Smooth muscle cell (in vitro differentiated cells): Measurements from ENCODE around the gene ACOXL. TPM values are rescaled to one million over a fixed set of nuclear protein-coding genes. Genes with fewer than 3 reads are reported as not detected.

Experiments used
- DNase-seq: peaks from one replicate; lab custom pipeline; 2025; ENCODE audit not compliant: unreplicated experiment; lab: John Stamatoyannopoulos, UW
- H2AFZ ChIP-seq: fragments of 200-600 bp; sonication (generic); 2 replicates; pipeline ENCODE4 v1.6.0; 2016; ENCODE audit warnings: antibody characterized with exemption, low read depth, mild to moderate bottlenecking
- H3F3A ChIP-seq: fragments of 200-600 bp; sonication (generic); 2 replicates; pipeline ENCODE4 v1.6.0; 2017; ENCODE audit warnings: antibody characterized with exemption, low read depth
- H3K27ac ChIP-seq: fragments of 200-600 bp; sonication (generic); 2 replicates; pipeline ENCODE4 v1.5.1; 2016; ENCODE audit warnings: low read depth, mild to moderate bottlenecking
- H3K27me3 ChIP-seq: fragments of 200-600 bp; sonication (generic); 2 replicates; pipeline ENCODE4 v1.6.1; 2016; ENCODE audit warnings: low read depth, mild to moderate bottlenecking
- H3K36me3 ChIP-seq: fragments of 200-600 bp; sonication (generic); 2 replicates; pipeline ENCODE4 v1.5.1; 2016; ENCODE audit warnings: low read depth
- H3K4me1 ChIP-seq: fragments of 200-600 bp; sonication (generic); 2 replicates; pipeline ENCODE4 v1.5.1; 2016; ENCODE audit warnings: low read depth
- H3K4me2 ChIP-seq: fragments of 200-600 bp; sonication (generic); 2 replicates; pipeline ENCODE4 v1.6.0; 2016; ENCODE audit warnings: mild to moderate bottlenecking
- H3K4me3 ChIP-seq: fragments of 200-600 bp; sonication (generic); 2 replicates; pipeline ENCODE4 v1.5.1; 2016; ENCODE audit warnings: mild to moderate bottlenecking
- H3K79me2 ChIP-seq: fragments of 200-600 bp; sonication (generic); 2 replicates; pipeline ENCODE4 v1.6.0; 2016; ENCODE audit warnings: low read depth, mild to moderate bottlenecking
- H3K9ac ChIP-seq: fragments of 200-600 bp; sonication (generic); 2 replicates; pipeline ENCODE4 v1.6.0; 2016; ENCODE audit warnings: low read depth
- H3K9me3 ChIP-seq: fragments of 200-600 bp; sonication (generic); replicated peaks from 2 replicates; pipeline ENCODE4 v1.5.1; 2016; ENCODE audit warnings: low read depth
- H4K20me1 ChIP-seq: fragments of 200-600 bp; sonication (generic); 2 replicates; pipeline ENCODE4 v1.6.0; 2016; ENCODE audit warnings: low read depth
- WGBS: methylation state at CpG from one replicate; pipeline ENCODE4 v1.1.7; 2016; ENCODE audit warnings: low lambda C conversion rate; 5-methylcytosine and 5-hydroxymethylcytosine counted together
- polyA plus RNA-seq: library from polyadenylated mRNA; unstranded; fragments of >200 nt; fragmentation: Nextera tagmentation; extraction: Ambion mirVana; gene quantifications from 2 replicates; pipeline ENCODE4 v1.2.1, GENCODE V29; 2016
- total RNA-seq: library from RNA; depleted of rRNA; stranded (reverse); fragments of >200 nt; gene quantifications from 2 replicates; pipeline ENCODE4 v1.2.3, GENCODE V29; 2014
- TF ChIP-seq, protein P1 (sequence below): fragments of 200-600 bp; sonication (generic); IDR thresholded peaks from 2 replicates; pipeline ENCODE4 v1.5.1; 2017; ENCODE audit warnings: borderline replicate concordance, mild to moderate bottlenecking, antibody characterized with exemption; ENCODE audit not compliant: insufficient read depth, poor library complexity, severe bottlenecking

ACOXL gene
- total and polyA plus RNA-seq, 2 experiments from 2014 or later: not detected

DNA sequence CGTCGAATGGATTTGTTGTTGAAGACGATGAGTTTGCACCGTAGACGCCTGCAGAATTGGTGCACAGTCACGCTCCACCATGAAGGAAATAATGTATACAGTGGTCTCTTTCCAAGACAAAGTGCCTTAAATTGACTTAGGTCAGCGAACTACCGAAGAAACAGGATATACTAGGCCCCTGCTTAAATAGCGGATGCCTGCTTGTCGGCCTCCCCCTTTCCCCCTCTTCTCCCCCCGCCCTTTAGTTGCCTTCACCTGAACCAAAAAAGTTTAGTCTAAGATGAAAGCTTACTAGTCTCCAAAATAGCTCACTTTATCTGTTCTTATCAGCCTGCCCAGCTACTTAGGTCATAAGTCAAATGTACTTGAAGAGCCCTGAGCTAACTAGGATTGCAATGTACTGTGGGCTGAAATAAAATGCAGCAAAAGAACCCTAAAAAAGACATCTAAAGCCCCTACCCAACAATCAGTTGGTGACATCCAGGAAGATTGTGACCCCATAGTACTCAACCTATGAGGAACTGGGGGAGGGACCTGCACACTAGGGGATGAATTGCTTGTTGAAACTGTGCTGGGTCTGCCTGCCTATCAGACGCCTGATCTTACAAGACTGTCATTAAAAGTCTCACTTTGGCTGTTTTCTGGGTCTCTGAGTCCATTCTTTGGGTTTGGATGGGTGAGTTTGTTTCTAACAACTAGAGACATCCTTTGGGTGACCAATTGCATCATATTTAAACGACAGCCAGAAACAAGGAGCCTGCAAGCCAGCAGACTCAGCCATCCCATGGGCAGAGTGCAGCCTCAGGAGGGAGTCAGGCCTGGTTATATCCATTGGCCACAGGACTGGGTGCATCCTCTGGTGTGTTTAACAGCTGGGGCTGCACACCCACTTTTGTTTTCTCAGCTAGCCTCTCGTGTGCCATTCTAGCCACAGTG lies 14.5 kb downstream of the ACOXL start:
- no peak overlapping the region for H3K9ac ChIP-seq
- no peaks in the 10 kb centered on the region for H3K79me2 ChIP-seq
- no peaks in the 10 kb centered on the region for H3K9me3 ChIP-seq
- no peak overlapping the region for H3K4me3 ChIP-seq
- no peak overlapping the region for H3K27ac ChIP-seq
- WGBS: 87% methylated on average over 14 of the region's 14 CpGs
- no peaks in the 10 kb centered on the region for H3K36me3 ChIP-seq
- DNase-seq: no peak
- H3K4me1 ChIP-seq: peaks cover 16% of the 10 kb centered on the region
- H3F3A ChIP-seq: no peaks in the 10 kb centered on the region
- H2AFZ ChIP-seq: no peak overlapping the region
- TF ChIP-seq, protein P1, sequence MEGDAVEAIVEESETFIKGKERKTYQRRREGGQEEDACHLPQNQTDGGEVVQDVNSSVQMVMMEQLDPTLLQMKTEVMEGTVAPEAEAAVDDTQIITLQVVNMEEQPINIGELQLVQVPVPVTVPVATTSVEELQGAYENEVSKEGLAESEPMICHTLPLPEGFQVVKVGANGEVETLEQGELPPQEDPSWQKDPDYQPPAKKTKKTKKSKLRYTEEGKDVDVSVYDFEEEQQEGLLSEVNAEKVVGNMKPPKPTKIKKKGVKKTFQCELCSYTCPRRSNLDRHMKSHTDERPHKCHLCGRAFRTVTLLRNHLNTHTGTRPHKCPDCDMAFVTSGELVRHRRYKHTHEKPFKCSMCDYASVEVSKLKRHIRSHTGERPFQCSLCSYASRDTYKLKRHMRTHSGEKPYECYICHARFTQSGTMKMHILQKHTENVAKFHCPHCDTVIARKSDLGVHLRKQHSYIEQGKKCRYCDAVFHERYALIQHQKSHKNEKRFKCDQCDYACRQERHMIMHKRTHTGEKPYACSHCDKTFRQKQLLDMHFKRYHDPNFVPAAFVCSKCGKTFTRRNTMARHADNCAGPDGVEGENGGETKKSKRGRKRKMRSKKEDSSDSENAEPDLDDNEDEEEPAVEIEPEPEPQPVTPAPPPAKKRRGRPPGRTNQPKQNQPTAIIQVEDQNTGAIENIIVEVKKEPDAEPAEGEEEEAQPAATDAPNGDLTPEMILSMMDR: no peak
- no peak overlapping the region for H3K4me2 ChIP-seq
- H4K20me1 ChIP-seq: no peaks in the 10 kb centered on the region
- peaks cover 34% of the 10 kb centered on the region for H3K27me3 ChIP-seq

DNA sequence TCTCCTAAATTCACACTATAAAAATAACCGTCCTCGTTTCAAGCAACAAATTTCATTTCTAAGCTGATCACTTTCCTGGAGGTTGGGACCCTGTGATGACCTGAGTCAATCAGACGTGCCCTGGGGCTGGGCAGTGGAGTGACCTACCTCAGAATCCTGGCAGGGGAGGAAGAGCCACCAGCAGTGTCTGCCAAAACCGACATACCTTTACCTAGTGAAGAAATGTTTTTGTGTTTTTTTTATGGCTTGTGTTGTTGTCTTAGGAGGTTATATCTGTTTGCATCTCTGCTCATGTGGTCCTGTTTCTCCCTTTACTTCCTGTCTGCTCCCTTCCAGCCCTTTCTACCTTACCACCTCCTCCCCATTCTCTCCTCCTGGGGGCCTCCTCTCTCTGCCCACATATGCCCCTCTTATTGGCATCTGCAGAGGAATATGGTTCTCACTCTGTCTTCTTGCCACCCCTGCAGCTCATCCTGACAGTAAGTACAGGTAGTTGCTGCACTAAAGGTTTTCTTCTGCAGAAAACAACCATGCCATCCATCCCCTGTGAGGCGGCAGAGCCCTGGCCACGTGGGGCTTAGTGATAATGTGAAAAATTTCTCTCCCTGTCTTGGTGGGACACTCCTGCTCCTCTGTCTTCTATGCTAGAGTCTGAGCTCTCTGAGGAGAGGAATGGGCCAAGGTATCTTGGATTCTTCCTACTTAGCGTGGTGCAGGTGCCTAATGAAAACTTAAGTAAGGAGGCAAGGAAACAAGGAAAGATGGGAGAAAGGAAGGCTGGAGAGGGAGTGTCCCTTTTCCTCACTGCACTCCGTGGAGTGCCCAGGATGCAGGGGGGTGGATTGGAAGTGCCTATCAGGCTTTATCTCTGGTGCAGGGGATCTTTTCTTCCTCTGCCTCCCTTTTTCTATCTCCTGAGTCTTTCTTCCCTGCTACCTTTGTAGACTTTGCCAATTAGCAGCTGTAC lies 15.4 kb downstream of the ACOXL start:
- Histone ChIP-seq H3K27me3 (peaks cover 32% of the 10 kb centered on the region), H3K4me1 (peaks cover 10% of the 10 kb centered on the region), H4K20me1 (no peaks in the 10 kb centered on the region), H3F3A (no peaks in the 10 kb centered on the region), H3K9ac (no peak overlapping the region), H3K27ac (no peak overlapping the region), H3K36me3 (no peaks in the 10 kb centered on the region), H3K4me3 (no peak overlapping the region), H3K79me2 (no peaks in the 10 kb centered on the region), H3K4me2 (no peak overlapping the region), H3K9me3 (no peaks in the 10 kb centered on the region), H2AFZ (no peak overlapping the region)
- TF ChIP-seq, protein P1: no peak
- DNase-seq: no peak
- WGBS: 79% methylated on average over 8 of the region's 8 CpGs

DNA sequence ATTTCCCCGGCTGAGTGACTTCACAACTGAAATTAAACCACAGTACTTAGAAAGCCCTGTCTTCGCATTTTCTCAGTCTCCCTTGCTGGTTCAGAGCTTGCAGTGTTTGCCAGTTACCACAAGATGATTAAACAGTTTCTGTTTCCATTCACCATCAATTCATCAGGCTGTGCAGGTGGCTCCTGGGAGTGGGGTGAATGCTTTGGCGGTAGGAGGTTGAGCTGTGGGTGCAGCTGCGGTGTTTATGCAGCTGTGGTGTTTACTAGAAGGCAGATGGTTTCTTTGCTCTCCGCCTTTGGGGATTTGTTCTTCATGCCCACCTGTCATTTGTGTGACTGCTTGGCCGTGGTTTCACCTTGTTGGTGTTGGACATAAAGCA lies 16.1 kb downstream of the ACOXL start:
- Histone ChIP-seq H3K27ac (no peak overlapping the region), H3K79me2 (no peaks in the 10 kb centered on the region), H3K36me3 (no peaks in the 10 kb centered on the region), H3K4me2 (no peak overlapping the region), H3K4me1 (peaks cover 10% of the 10 kb centered on the region), H4K20me1 (no peaks in the 10 kb centered on the region), H2AFZ (no peak overlapping the region), H3K9me3 (no peaks in the 10 kb centered on the region), H3K27me3 (peaks cover 33% of the 10 kb centered on the region), H3K9ac (no peak overlapping the region), H3F3A (no peaks in the 10 kb centered on the region), H3K4me3 (no peak overlapping the region)
- TF ChIP-seq, protein P1: no peak
- 80% methylated on average over 6 of the region's 6 CpGs for WGBS
- no peak for DNase-seq
